ENCODE measurements around the gene GTF2A1.

- no peak for TF ChIP-seq CTCF (IDR thresholded peaks at IDR 0.05; ENCODE audit: low read depth, low read length)
- TF ChIP-seq POLR2A (IDR thresholded peaks at IDR 0.05; ENCODE audit: extremely low read depth, insufficient read length), result no peak
- TF ChIP-seq MAX (IDR thresholded peaks at IDR 0.05; ENCODE audit: low read depth, low read length), result no peak
- TF ChIP-seq MYC (IDR thresholded peaks at IDR 0.05; ENCODE audit: low read depth, low read length), result no peak
These were observed 254 bp downstream of the GTF2A1 start for GRCh38 chr14:81220580-81220829.

All from NB4 (cell line).